SK-N-MC (cell line): ENCODE measurements around the gene PPP1R12C.

Experiments
- EZH2 ChIP-seq: fragments of 200-600 bp; sonication (generic); IDR thresholded peaks from one replicate; pipeline ENCODE4 v1.6.1; 2017; ENCODE audit warnings: antibody characterized with exemption
- FOXP2 ChIP-seq: optimal IDR thresholded peaks from 2 replicates; pipeline ENCODE3; 2011; ENCODE audit warnings: mild to moderate bottlenecking, moderate library complexity; ENCODE audit not compliant: insufficient read depth; ENCODE audit errors: extremely low read length, control extremely low read depth
- POLR2AphosphoS5 ChIP-seq: IDR thresholded peaks from 2 replicates; pipeline ENCODE4 v1.6.1; 2012; ENCODE audit warnings: mild to moderate bottlenecking, low read depth, low read length, borderline replicate concordance

- TF ChIP-seq POLR2AphosphoS5 (no peak), EZH2 (no peak), FOXP2 (no peak)
Measured at GRCh38 chr19:55091955-55092354, 25.5 kb downstream of the PPP1R12C start.
